Measurements from ENCODE around the gene NAA50. TPM values are rescaled to one million over a fixed set of nuclear protein-coding genes. Genes with fewer than 3 reads are reported as not detected.

The NAA50 gene
- total RNA-seq, 4 donors from 2014 or later = 125 to 181 (median 138) TPM

- no peak for TF ChIP-seq POLR2A (IDR thresholded peaks at IDR 0.05)
- no peak for TF ChIP-seq CTCF (IDR thresholded peaks at IDR 0.05)
- DNase-seq (ENCODE audit: low spot score in 2 of 2) = no peak
- no peak overlapping the region for H3K4me3 ChIP-seq (ENCODE audit: low read depth, poor library complexity, severe bottlenecking)
- intact Hi-C loops (cut with DNase I; ENCODE audit: low total_unique reads) = no loop called here
- WGBS, 2 donors = 87 to 89% methylated on average over 3 of the region's 3 CpGs
These were observed 30.5 kb upstream of the NAA50 start for GRCh38 chr3:113776564-113776963.

- intact Hi-C loops (cut with DNase I; ENCODE audit: low total_unique reads) = no loop called here
- DNase-seq (ENCODE audit: low spot score in 2 of 2) = no peak
These were observed 29.5 kb upstream of the NAA50 start for GRCh38 chr3:113775516-113775915.

GRCh38 chr3:113773381-113773780 is 27.3 kb upstream of the NAA50 start:
- H3K4me3 ChIP-seq (ENCODE audit: low read depth, poor library complexity, severe bottlenecking) = no peak overlapping the region
- 59 to 62% methylated on average over 3 of the region's 3 CpGs for WGBS, 2 donors
- DNase-seq (ENCODE audit: low spot score in 2 of 2) = no peak
- intact Hi-C loops (cut with DNase I; ENCODE audit: low total_unique reads) = no loop called here
- TF ChIP-seq CTCF (IDR thresholded peaks at IDR 0.05) (no peak), POLR2A (IDR thresholded peaks at IDR 0.05) (no peak)

More at GRCh38 chr3:113775516-113775915, 29.5 kb upstream of the NAA50 start:
- TF ChIP-seq POLR2A (IDR thresholded peaks at IDR 0.05) (no peak), CTCF (IDR thresholded peaks at IDR 0.05) (no peak)
- 81 to 100% methylated on average over 1 of the region's 1 CpG for WGBS, 2 donors
- H3K4me3 ChIP-seq (ENCODE audit: low read depth, poor library complexity, severe bottlenecking) = no peak overlapping the region

- intact Hi-C loops (cut with DNase I; ENCODE audit: low total_unique reads) = no loop called here
- no peak for DNase-seq (ENCODE audit: low spot score in 2 of 2)
- H3K4me3 ChIP-seq (ENCODE audit: low read depth, poor library complexity, severe bottlenecking) = no peak overlapping the region
- TF ChIP-seq POLR2A (IDR thresholded peaks at IDR 0.05) (no peak), CTCF (IDR thresholded peaks at IDR 0.05) (no peak)
These were observed 25.9 kb upstream of the NAA50 start for GRCh38 chr3:113771993-113772392.

GRCh38 chr3:113769551-113769950 is 23.5 kb upstream of the NAA50 start:
- H3K4me3 ChIP-seq (ENCODE audit: low read depth, poor library complexity, severe bottlenecking) = no peak overlapping the region
- no peak for DNase-seq (ENCODE audit: low spot score in 2 of 2)
- intact Hi-C loops (cut with DNase I; ENCODE audit: low total_unique reads) = no loop called here
- TF ChIP-seq CTCF (IDR thresholded peaks at IDR 0.05) (no peak), POLR2A (IDR thresholded peaks at IDR 0.05) (no peak)

- no peak for DNase-seq (ENCODE audit: low spot score in 2 of 2)
- TF ChIP-seq POLR2A (IDR thresholded peaks at IDR 0.05) = no peak
- no peak for TF ChIP-seq CTCF (IDR thresholded peaks at IDR 0.05)
- WGBS, 2 donors = 97 to 98% methylated on average over 2 of the region's 2 CpGs
- intact Hi-C loops (cut with DNase I; ENCODE audit: low total_unique reads) = no loop called here
- no peak overlapping the region for H3K4me3 ChIP-seq (ENCODE audit: low read depth, poor library complexity, severe bottlenecking)
These were observed 18.6 kb upstream of the NAA50 start for GRCh38 chr3:113764698-113765097.

Measured in lower leg skin (tissue), 4 donors.